Osteoblast (primary cell): Measurements from ENCODE around the gene TXN. TPM values are rescaled to one million over a fixed set of nuclear protein-coding genes. Genes with fewer than 3 reads are reported as not detected.

Source experiments
- DNase-seq: peaks from one replicate; pipeline ENCODE4 v3.0.0; 2011; ENCODE audit warnings: low spot score, mixed read lengths; ENCODE audit not compliant: insufficient read length; ENCODE audit errors: missing footprints
- H2AFZ ChIP-seq: 2 replicates; pipeline ENCODE4 v1.6.0; 2011; ENCODE audit warnings: mild to moderate bottlenecking, low read length
- H3K27ac ChIP-seq: 2 replicates; pipeline ENCODE4 v1.5.1; 2011; ENCODE audit warnings: mild to moderate bottlenecking, low read depth, low read length, moderate library complexity
- H3K27me3 ChIP-seq: 2 replicates; pipeline ENCODE4 v1.6.0; 2012; ENCODE audit warnings: mild to moderate bottlenecking, control low read depth, inconsistent platforms, low read length, moderate library complexity; ENCODE audit not compliant: insufficient read depth
- H3K36me3 ChIP-seq: 2 replicates; pipeline ENCODE4 v1.5.1; 2011; ENCODE audit warnings: mild to moderate bottlenecking, low read length, control low read depth, moderate library complexity; ENCODE audit not compliant: insufficient read depth
- H3K4me1 ChIP-seq: 2 replicates; pipeline ENCODE4 v1.5.1; 2011; ENCODE audit warnings: mild to moderate bottlenecking, low read length, control low read depth, moderate library complexity; ENCODE audit not compliant: insufficient read depth
- H3K4me2 ChIP-seq: 2 replicates; pipeline ENCODE4 v1.6.0; 2011; ENCODE audit warnings: mild to moderate bottlenecking, low read length; ENCODE audit not compliant: insufficient read depth
- H3K4me3 ChIP-seq: fragments of 200-600 bp; sonication (generic); 3 replicates; pipeline ENCODE4 v1.5.1; 2012; ENCODE audit warnings: mild to moderate bottlenecking, low read length, inconsistent platforms; ENCODE audit not compliant: insufficient read depth
- H3K79me2 ChIP-seq: 2 replicates; pipeline ENCODE4 v1.6.0; 2012; ENCODE audit warnings: mild to moderate bottlenecking, low read length, control low read depth, inconsistent platforms; ENCODE audit not compliant: insufficient read depth
- H3K9me3 ChIP-seq: 2 replicates; pipeline ENCODE4 v1.5.1; 2011; ENCODE audit warnings: low read depth, low read length, control low read depth
- H4K20me1 ChIP-seq: 2 replicates; pipeline ENCODE4 v1.6.0; 2012; ENCODE audit warnings: mild to moderate bottlenecking, low read length, control low read depth; ENCODE audit not compliant: insufficient read depth
- total RNA-seq: library from RNA; depleted of rRNA; stranded (reverse); fragments of >200 nt; gene quantifications from 2 replicates; pipeline ENCODE4 v1.2.3, GENCODE V29; 2012
- TF ChIP-seq, protein P1 (sequence below): IDR thresholded peaks from 2 replicates; pipeline ENCODE4 v1.5.1; 2011; ENCODE audit warnings: mild to moderate bottlenecking, low read depth, low read length, moderate library complexity; ENCODE audit errors: extremely low read depth

Gene TXN
- total RNA-seq = 234 and 258 TPM in 2 replicates

DNA sequence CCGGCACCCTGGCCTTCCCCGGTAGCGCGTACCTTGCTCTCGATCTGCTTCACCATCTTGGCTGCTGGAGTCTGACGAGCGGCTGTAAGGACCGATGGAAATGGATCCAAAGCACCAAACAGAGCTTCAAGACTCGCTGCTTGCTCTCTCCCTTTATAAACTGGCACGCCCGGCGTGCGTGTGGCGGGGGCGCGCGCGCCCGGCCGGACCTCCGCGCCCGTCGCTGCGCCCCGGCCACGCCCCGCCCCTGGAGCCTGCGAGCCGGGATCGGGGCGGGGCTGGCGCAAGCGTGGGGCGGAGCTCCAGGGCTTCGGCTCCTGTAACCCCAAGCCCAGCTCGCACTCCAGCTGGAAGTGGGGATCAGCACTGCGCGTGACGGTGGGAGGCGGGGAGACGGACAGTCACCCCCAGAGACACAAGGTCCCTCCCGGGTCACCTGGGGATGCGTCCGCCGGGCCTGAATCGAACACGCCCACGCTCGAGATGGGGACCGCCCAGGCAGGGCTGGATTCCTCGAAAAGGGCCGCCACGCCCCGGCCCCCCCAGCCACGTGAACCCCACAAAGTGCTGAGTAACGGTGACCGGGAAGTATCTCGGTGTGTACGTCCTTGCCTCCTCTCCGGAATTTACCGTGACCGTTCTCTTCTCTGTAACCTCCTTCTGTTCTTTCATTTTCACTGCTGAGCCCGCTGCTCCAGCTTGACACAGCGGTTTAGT lies at the start of gene TXN:
TSS of gene TXN (minus strand) at position 128 of the 717 bp plus-strand sequence. CDS start at position 56, 72 bp downstream.
- TF ChIP-seq, protein P1, sequence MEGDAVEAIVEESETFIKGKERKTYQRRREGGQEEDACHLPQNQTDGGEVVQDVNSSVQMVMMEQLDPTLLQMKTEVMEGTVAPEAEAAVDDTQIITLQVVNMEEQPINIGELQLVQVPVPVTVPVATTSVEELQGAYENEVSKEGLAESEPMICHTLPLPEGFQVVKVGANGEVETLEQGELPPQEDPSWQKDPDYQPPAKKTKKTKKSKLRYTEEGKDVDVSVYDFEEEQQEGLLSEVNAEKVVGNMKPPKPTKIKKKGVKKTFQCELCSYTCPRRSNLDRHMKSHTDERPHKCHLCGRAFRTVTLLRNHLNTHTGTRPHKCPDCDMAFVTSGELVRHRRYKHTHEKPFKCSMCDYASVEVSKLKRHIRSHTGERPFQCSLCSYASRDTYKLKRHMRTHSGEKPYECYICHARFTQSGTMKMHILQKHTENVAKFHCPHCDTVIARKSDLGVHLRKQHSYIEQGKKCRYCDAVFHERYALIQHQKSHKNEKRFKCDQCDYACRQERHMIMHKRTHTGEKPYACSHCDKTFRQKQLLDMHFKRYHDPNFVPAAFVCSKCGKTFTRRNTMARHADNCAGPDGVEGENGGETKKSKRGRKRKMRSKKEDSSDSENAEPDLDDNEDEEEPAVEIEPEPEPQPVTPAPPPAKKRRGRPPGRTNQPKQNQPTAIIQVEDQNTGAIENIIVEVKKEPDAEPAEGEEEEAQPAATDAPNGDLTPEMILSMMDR = no peak
- DNase-seq = peak; percentile 96
- H3K27ac ChIP-seq = peak within 1 kb of the TSS; percentile 89
- peaks cover 39% of the 10 kb centered on the region for H3K4me1 ChIP-seq
- H3K4me2 ChIP-seq = peak within 1 kb of the TSS; percentile 84
- no peaks in the 10 kb centered on the region for H3K9me3 ChIP-seq
- peak within 1 kb of the TSS; percentile 90 for H3K4me3 ChIP-seq
- H3K36me3 ChIP-seq = no peaks in the 10 kb centered on the region
- H3K79me2 ChIP-seq = peaks cover 48% of the 10 kb centered on the region
- H4K20me1 ChIP-seq = peaks cover 33% of the 10 kb centered on the region
- H2AFZ ChIP-seq = peak within 1 kb of the TSS; percentile 72
- no peaks in the 10 kb centered on the region for H3K27me3 ChIP-seq

DNA sequence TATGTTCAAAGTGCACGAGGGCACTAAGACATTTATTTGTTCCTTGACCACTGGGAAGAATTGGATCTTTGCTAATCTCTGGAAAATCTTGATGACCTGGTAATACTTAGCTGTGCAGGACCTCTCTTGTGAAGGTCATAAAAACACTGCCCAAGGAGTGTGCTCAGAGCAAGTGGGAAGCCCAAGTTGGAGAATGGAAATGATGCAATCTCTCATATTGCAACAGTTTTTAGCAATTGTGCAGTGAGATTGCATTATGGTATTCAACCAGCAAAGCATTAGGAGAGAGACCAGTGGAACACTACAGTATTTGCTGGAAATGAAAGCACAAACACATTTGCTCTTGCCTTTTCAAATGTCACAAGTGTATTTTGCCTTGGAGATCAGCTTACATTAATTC lies 46.8 kb upstream of the TXN start:
- DNase-seq = no peak
- Histone ChIP-seq H3K27me3 (no peaks in the 10 kb centered on the region), H3K36me3 (no peaks in the 10 kb centered on the region), H3K27ac (no peak overlapping the region), H3K79me2 (no peaks in the 10 kb centered on the region), H4K20me1 (no peaks in the 10 kb centered on the region), H3K4me2 (no peak overlapping the region), H3K4me1 (no peaks in the 10 kb centered on the region), H3K9me3 (no peaks in the 10 kb centered on the region), H2AFZ (peak overlapping the region; percentile 47), H3K4me3 (no peak overlapping the region)
- TF ChIP-seq, protein P1 = no peak

DNA sequence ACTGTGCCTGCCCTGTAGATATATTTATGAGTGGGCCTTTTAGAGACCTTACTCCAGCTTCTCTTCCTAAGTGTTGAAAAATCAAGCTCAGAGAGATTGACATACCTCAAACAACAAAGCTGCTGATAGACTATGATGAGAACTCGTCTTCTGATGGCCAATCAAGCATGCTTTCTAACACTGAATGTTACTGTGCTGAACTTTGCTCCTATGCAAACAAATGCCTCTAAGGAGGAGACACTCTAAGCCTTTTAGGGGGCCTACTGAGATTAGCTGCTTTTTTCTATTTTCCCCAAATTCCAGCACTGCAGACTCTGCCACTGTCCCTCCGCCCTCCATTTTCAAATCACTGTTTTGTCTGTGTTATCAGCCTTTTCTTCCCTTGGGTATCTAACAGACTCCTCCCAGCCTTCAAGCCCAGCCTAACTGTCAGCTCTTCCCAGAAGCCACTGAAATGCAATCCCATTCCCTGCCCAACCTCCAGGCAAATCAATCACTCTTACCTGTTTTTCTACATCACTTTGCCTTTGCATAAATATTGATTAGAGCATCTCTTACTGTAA lies 41.8 kb upstream of the TXN start:
- Histone ChIP-seq H3K4me1 (no peaks in the 10 kb centered on the region), H3K27ac (no peak overlapping the region), H3K79me2 (no peaks in the 10 kb centered on the region), H3K4me2 (no peak overlapping the region), H3K27me3 (no peaks in the 10 kb centered on the region), H2AFZ (no peak overlapping the region), H4K20me1 (no peaks in the 10 kb centered on the region), H3K36me3 (no peaks in the 10 kb centered on the region), H3K9me3 (no peaks in the 10 kb centered on the region), H3K4me3 (no peak overlapping the region)
- TF ChIP-seq, protein P1 = no peak
- no peak for DNase-seq

DNA sequence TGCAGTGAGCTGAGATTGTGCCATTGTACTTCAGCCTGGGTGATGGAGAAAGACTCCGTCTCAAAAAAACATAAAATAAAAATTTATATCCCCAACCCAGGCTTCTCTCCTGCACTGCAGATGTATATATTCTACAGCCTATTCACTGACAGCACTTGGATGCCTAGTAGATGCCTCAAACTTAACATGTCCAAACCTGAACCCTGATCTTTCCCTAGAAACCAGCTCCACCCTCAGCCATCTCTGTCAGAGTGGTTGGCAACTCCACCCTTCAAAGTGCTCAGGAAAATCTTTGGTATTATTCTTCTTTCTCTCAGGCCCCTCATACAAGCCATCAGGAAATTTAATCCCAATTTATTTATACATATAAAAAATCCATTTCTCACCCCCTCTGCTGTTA lies 36.9 kb upstream of the TXN start:
- Histone ChIP-seq H3K79me2 (no peaks in the 10 kb centered on the region), H3K4me3 (no peak overlapping the region), H3K4me1 (no peaks in the 10 kb centered on the region), H2AFZ (no peak overlapping the region), H3K36me3 (no peaks in the 10 kb centered on the region), H4K20me1 (no peaks in the 10 kb centered on the region), H3K27me3 (no peaks in the 10 kb centered on the region), H3K27ac (no peak overlapping the region), H3K4me2 (no peak overlapping the region), H3K9me3 (no peaks in the 10 kb centered on the region)
- no peak for DNase-seq
- TF ChIP-seq, protein P1 = no peak
